Neural progenitor cell (in vitro differentiated cells): ENCODE data around the gene PDIA6. TPM values are rescaled to one million over a fixed set of nuclear protein-coding genes. Genes with fewer than 3 reads are reported as not detected.

Source experiments
- DNase-seq: peaks from one replicate; pipeline ENCODE4 v3.0.0-alpha.2; 2016; ENCODE audit warnings: low spot score
- H2AFZ ChIP-seq: fragments of 200-600 bp; sonication (generic); replicated peaks from 2 replicates; pipeline ENCODE4 v1.6.1; 2016; ENCODE audit warnings: antibody characterized with exemption
- H3F3A ChIP-seq: fragments of 200-600 bp; sonication (generic); 2 replicates; pipeline ENCODE4 v1.6.1; 2016; ENCODE audit warnings: antibody characterized with exemption, low read depth
- H3K27ac ChIP-seq: fragments of 200-600 bp; sonication (generic); 2 replicates; pipeline ENCODE4 v1.5.1; 2016; ENCODE audit warnings: mild to moderate bottlenecking
- H3K27me3 ChIP-seq: fragments of 200-600 bp; sonication (generic); 2 replicates; pipeline ENCODE4 v1.6.1; 2016; ENCODE audit warnings: mild to moderate bottlenecking, moderate library complexity
- H3K36me3 ChIP-seq: fragments of 200-600 bp; sonication (generic); 2 replicates; pipeline ENCODE4 v1.5.1; 2016
- H3K4me1 ChIP-seq: fragments of 200-600 bp; sonication (generic); 2 replicates; pipeline ENCODE4 v1.6.1; 2016; ENCODE audit warnings: mixed run types
- H3K4me2 ChIP-seq: fragments of 200-600 bp; sonication (generic); 2 replicates; pipeline ENCODE4 v1.6.1; 2016
- H3K4me3 ChIP-seq: fragments of 200-600 bp; sonication (generic); 2 replicates; pipeline ENCODE4 v1.5.1; 2016
- H3K79me2 ChIP-seq: fragments of 200-600 bp; sonication (generic); 2 replicates; pipeline ENCODE4 v1.6.1; 2016; ENCODE audit warnings: low read depth
- H3K9ac ChIP-seq: fragments of 200-600 bp; sonication (generic); 2 replicates; pipeline ENCODE4 v1.6.1; 2016
- H3K9me3 ChIP-seq: fragments of 200-600 bp; sonication (generic); 2 replicates; pipeline ENCODE4 v1.5.1; 2016; ENCODE audit warnings: low read depth
- H4K20me1 ChIP-seq: fragments of 200-600 bp; sonication (generic); 2 replicates; pipeline ENCODE4 v1.6.1; 2016; ENCODE audit warnings: low read depth
- H3K27ac Mint-ChIP-seq: 3 replicates; pipeline ENCODE4 v1.8.0; 2021; ENCODE audit warnings: mixed read lengths
- H3K27me3 Mint-ChIP-seq: 2 replicates; pipeline ENCODE4 v1.8.0; 2022; ENCODE audit warnings: low read depth, mild to moderate bottlenecking, inconsistent platforms, moderate library complexity, mixed read lengths; ENCODE audit not compliant: insufficient read depth
- H3K36me3 Mint-ChIP-seq: 3 replicates; pipeline ENCODE4 v1.8.0; 2021; ENCODE audit warnings: mixed read lengths
- H3K4me1 Mint-ChIP-seq: 3 replicates; pipeline ENCODE4 v1.8.0; 2021; ENCODE audit warnings: mixed read lengths
- H3K4me3 Mint-ChIP-seq: 3 replicates; pipeline ENCODE4 v1.8.0; 2021; ENCODE audit warnings: mild to moderate bottlenecking, moderate library complexity, mixed read lengths
- H3K9me3 Mint-ChIP-seq: 3 replicates; pipeline ENCODE4 v1.8.0; 2020; ENCODE audit warnings: mixed read lengths
- EZH2 ChIP-seq: fragments of 200-600 bp; sonication (generic); IDR thresholded peaks from 2 replicates; pipeline ENCODE4 v1.6.1; 2017; ENCODE audit warnings: antibody characterized with exemption, mild to moderate bottlenecking, moderate library complexity
- EZH2phosphoT487 ChIP-seq: fragments of 200-600 bp; sonication (generic); IDR thresholded peaks from 2 replicates; pipeline ENCODE4 v1.6.1; 2017; ENCODE audit warnings: antibody characterized with exemption
- total RNA-seq: library from RNA; depleted of rRNA; stranded (reverse); fragments of >200 nt; gene quantifications from 2 replicates; pipeline ENCODE4 v1.2.3, GENCODE V29; 2015; ENCODE audit warnings: low replicate concordance
- TF ChIP-seq, protein P1 (sequence below): fragments of 200-600 bp; sonication (generic); IDR thresholded peaks from 2 replicates; pipeline ENCODE4 v1.5.1; 2017; ENCODE audit warnings: antibody characterized with exemption, mild to moderate bottlenecking

PDIA6 gene
- total RNA-seq, 1 donor from 2014 or later: 381 TPM

DNA sequence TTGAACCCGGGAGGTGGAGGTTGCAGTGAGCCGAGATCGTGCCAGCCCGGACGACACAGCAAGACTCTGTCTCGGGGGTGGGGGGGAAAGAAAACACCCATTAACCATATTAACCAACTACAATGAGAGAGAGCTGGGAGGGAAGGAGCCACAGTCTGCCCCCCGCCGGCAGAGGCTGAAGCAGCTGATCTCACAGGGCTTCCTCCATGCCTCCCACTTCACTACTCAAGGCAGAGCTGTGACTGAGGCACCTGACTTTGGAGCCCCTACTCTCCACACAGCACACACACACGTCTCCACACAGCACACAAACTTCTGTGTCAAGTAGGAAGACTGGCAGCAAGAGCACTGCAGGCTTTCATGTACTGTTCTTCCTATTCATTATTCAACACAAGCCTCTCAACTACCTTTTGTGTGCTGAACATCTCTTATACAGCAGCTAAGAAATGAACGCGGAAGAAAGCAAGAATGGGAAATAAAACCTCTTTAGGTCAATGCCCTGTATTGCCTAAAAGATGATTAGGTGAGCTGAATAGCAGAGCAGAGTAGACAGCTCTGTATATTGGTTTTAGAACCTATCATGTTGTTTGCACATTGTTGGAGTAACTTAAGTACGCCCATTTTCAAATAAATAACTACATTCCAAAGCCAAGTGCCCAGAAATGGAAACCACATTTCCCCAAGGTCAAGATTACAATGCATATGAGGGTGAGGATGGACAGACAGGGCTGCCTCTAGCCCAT lies 26.2 kb downstream of the PDIA6 start:
- Histone ChIP-seq H3K27ac (no peak overlapping the region), H3K79me2 (no peaks in the 10 kb centered on the region), H3K4me3 (no peak overlapping the region), H3K4me2 (no peak overlapping the region), H3K36me3 (peaks cover 24% of the 10 kb centered on the region), H3K4me1 (no peaks in the 10 kb centered on the region), H3K9me3 (no peaks in the 10 kb centered on the region), H3K27me3 (no peaks in the 10 kb centered on the region), H2AFZ (no peak overlapping the region), H3K9ac (no peak overlapping the region), H4K20me1 (peaks cover 21% of the 10 kb centered on the region), H3F3A (no peaks in the 10 kb centered on the region)
- TF ChIP-seq EZH2phosphoT487 (no peak), EZH2 (no peak)
- TF ChIP-seq, protein P1, sequence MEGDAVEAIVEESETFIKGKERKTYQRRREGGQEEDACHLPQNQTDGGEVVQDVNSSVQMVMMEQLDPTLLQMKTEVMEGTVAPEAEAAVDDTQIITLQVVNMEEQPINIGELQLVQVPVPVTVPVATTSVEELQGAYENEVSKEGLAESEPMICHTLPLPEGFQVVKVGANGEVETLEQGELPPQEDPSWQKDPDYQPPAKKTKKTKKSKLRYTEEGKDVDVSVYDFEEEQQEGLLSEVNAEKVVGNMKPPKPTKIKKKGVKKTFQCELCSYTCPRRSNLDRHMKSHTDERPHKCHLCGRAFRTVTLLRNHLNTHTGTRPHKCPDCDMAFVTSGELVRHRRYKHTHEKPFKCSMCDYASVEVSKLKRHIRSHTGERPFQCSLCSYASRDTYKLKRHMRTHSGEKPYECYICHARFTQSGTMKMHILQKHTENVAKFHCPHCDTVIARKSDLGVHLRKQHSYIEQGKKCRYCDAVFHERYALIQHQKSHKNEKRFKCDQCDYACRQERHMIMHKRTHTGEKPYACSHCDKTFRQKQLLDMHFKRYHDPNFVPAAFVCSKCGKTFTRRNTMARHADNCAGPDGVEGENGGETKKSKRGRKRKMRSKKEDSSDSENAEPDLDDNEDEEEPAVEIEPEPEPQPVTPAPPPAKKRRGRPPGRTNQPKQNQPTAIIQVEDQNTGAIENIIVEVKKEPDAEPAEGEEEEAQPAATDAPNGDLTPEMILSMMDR: no peak
- Mint-ChIP-seq H3K27ac (no peak overlapping the region), H3K4me3 (no peak overlapping the region), H3K4me1 (no peaks in the 10 kb centered on the region), H3K36me3 (peaks cover 53% of the 10 kb centered on the region), H3K27me3 (peaks cover 2% of the 10 kb centered on the region), H3K9me3 (no peaks in the 10 kb centered on the region)
- DNase-seq: no peak

DNA sequence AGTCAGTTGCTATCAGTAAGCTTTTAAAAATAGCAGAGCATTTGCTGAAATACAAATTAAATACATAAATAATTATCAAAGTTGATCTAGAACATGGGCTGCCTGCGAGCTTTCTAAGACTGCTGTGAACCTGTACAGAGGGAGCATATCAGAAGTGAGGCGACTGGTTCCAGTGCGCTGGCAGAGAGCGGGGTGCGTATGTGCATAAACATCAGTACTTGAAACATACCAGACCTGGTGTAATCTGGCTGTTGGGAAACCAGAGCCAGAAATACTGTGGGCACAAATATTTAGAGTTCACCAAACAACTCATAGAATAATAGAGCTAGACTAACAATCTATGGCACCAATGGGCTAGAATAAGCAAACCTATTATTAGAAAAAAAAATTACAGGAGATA lies 27.3 kb downstream of the PDIA6 start:
- Mint-ChIP-seq H3K36me3 (peaks cover 45% of the 10 kb centered on the region), H3K4me3 (no peak overlapping the region), H3K27ac (no peak overlapping the region), H3K4me1 (no peaks in the 10 kb centered on the region), H3K9me3 (no peaks in the 10 kb centered on the region), H3K27me3 (peaks cover 2% of the 10 kb centered on the region)
- TF ChIP-seq EZH2phosphoT487 (no peak), EZH2 (no peak)
- TF ChIP-seq, protein P1: no peak
- Histone ChIP-seq H3K4me3 (no peak overlapping the region), H3F3A (no peaks in the 10 kb centered on the region), H3K4me2 (no peak overlapping the region), H3K9ac (no peak overlapping the region), H4K20me1 (peaks cover 21% of the 10 kb centered on the region), H2AFZ (no peak overlapping the region), H3K9me3 (no peaks in the 10 kb centered on the region), H3K36me3 (peaks cover 22% of the 10 kb centered on the region), H3K4me1 (no peaks in the 10 kb centered on the region), H3K27ac (no peak overlapping the region), H3K79me2 (no peaks in the 10 kb centered on the region), H3K27me3 (no peaks in the 10 kb centered on the region)
- DNase-seq: no peak

DNA sequence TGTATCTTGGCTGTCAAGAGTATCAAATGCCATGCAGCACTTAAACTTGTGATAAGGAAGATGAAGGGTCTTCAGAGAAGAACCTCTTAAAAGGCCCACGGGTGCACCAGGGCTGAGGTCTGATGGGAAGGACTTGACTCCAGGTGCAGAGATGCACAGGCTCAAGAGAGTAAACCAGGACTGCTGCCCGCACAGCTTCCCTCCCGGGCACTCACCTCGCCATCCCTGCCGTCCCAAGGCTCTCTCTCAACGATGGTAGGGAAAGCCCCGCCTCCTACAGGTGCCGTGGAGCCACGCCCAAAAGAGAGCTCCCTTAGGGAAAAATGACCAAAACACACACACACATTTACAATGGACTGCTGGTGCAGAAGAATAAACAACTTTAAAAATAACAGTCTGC lies 27.9 kb downstream of the PDIA6 start:
- Mint-ChIP-seq H3K4me1 (no peaks in the 10 kb centered on the region), H3K9me3 (no peaks in the 10 kb centered on the region), H3K4me3 (no peak overlapping the region), H3K36me3 (peaks cover 47% of the 10 kb centered on the region), H3K27ac (no peak overlapping the region), H3K27me3 (peaks cover 2% of the 10 kb centered on the region)
- no peaks in the 10 kb centered on the region for H3K9me3 ChIP-seq
- H3K79me2 ChIP-seq: no peaks in the 10 kb centered on the region
- H3K27me3 ChIP-seq: no peaks in the 10 kb centered on the region
- H3F3A ChIP-seq: no peaks in the 10 kb centered on the region
- H2AFZ ChIP-seq: no peak overlapping the region
- no peaks in the 10 kb centered on the region for H3K4me1 ChIP-seq
- no peak overlapping the region for H3K9ac ChIP-seq
- H3K4me3 ChIP-seq: no peak overlapping the region
- H3K36me3 ChIP-seq: peaks cover 22% of the 10 kb centered on the region
- H3K4me2 ChIP-seq: no peak overlapping the region
- peaks cover 21% of the 10 kb centered on the region for H4K20me1 ChIP-seq
- H3K27ac ChIP-seq: no peak overlapping the region
- TF ChIP-seq EZH2 (no peak), EZH2phosphoT487 (no peak)
- TF ChIP-seq, protein P1: no peak
- DNase-seq: no peak
